Eye (tissue), 1 donor: ENCODE measurements around the gene ACRBP.

Source experiments
- DNase-seq: peaks from one replicate; pipeline ENCODE4 v3.0.0-alpha.2; 2015

Gene ACRBP

GRCh38 chr12:6646276-6647082 is 753 bp downstream of the ACRBP start:
- no peak for DNase-seq

DNA sequence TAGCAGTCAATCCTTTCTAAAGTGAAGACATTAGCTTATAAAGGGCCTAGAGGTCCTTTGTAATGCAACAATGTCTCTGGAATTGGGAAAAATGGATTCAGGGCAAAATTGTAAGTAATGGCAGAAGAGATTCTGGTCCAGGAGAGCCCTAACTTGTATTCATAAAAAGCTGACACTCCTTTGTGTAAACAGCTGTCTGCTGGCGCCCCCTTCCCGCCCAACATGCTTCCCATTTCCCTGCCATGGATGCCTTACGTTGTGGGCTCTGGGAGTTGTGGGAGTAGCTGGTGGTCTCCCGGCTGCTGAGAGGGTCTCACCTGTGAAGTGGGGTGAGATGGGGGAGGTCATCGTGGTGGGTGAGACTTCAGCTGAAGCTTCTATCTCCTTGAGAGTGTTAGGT is 2.3 kb downstream of the ACRBP start:
- DNase-seq, result peak; percentile 58

DNA sequence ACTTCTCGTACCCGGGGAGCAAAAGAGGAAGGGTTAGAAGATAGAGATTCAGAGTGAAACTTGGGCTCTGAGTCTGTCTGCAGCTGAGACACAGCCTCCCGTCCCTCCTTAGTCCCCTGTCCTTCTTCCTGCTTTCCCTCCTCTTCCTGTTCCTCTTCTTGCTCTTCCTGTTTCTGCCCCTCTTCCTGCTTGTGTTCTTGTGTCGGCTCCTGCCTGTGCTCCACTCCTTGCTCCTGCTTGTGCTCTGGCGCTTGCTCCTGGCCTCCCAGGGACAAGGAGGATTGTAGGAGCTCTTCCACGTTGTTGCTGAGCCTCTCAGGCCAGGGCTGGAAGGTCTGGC is 3.0 kb downstream of the ACRBP start:
- DNase-seq, result no peak

GRCh38 chr12:6643569-6644256 is 3.5 kb downstream of the ACRBP start:
- no peak for DNase-seq

- no peak for DNase-seq
Measured at GRCh38 chr12:6641131-6641530, 6.1 kb downstream of the ACRBP start.

GRCh38 chr12:6640497-6640896 is 6.7 kb downstream of the ACRBP start:
- DNase-seq, result no peak

- DNase-seq, result no peak
Measured at GRCh38 chr12:6639151-6639801, 8.0 kb downstream of the ACRBP start.

DNA sequence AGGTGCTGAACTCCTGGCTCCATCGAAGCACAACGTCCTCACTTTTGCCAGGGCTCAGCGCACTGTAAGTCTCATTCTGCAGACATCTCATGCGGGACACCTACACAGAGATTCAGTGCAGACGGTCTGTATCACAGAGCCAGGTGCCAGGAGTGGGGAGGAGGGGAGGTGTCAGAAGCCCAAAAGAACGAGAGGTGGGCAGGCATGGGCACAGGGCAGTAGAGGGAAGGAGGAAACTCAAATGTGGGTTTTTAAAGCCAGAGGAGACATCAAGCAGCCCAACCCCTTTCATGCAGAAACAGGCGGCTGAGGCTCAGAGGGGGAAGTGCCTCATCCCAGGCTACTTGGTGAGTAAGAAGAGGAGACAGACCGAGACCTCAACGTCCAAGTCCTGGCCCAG is 8.9 kb downstream of the ACRBP start:
- no peak for DNase-seq

DNA sequence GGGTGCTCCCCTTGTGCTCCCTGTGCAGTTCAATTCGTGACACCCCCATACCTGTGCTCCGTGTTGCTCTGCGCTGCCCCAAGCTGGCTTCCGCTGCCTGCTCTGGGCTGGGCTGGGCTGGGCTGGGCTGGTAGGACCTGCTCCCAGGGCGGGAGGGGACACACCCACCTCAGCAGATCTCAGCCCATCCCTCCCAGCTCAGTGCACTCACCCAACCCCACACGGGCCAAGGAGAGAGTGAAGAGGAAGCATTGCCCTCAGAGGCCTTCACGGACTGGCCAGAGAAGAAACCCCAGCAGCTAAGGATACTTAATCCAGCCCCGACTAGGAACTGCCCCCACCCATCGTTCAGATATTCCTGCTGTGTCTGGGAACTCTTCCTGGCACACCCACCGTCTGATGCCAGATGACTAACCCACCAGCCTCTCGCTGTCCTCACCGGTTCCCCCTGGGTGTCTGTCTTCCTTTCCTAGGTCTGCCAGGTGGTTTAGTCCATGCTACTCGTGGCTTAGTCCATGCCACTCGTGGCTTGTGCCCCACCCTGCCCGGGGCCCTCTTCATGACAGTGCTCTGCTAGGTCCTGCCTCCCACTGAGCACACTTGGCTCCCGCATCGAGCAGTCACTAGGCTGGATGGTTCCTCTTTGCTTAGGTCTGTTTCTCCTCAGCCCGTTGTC is 11.2 kb downstream of the ACRBP start, which contains the start of gene LPAR5:
LPAR5 (minus strand) TSS at position 104 of the 676 bp plus-strand sequence. CDS start 14,711 bp downstream, outside the sequence.
- no peak for DNase-seq

GRCh38 chr12:6635375-6635855 is 11.8 kb downstream of the ACRBP start:
- DNase-seq, result no peak

DNA sequence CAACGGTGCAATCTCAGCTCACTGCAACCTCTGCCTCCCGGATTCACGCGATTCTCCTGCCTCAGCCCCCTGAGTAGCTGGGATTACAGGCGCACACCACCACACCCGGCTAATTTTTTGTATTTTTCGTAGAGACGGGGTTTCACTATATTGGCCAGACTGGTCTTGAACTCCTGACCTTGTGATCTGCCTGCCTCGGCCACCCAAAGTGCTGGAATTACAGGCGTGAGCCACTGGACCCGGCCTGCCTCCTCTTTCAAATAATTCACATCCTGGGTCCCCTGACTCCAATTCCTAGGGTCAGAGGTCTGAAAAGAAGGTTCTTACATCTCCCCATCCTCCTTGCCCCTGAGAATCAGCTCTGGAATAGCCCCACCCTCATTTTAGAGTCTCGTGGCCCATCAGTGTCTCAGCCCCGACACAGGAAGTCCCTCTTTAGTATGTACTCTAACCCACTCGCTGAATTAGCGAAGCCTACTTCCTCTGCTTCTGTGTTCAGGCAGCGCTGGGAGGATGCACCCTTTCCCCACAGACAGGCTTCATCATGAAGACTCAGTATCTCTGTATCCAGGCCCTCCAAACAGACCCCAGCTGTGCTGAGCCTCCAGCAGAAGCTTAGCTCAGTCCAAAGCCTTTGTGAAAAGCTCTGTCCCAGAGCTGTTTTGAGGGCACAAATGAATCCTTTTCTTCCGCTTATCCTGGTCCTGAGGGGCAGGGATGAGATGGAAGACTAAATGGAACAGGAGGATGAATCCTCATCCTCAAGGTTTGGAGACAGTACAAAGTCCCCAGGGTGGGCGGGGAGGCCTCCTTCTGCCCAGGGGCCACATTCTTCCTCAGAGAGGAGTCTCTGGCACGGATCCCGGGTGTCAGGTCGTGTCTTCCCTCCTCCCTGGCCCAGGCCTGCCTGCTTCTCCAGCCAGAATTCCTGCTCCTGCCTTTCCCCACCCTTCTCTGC is 14.9 kb downstream of the ACRBP start:
- DNase-seq, result peak; percentile 26

- DNase-seq, result no peak
Measured at GRCh38 chr12:6631549-6631961, 15.7 kb downstream of the ACRBP start.

- DNase-seq, result peak; percentile 24
Measured at GRCh38 chr12:6630736-6631135, 16.5 kb downstream of the ACRBP start.

GRCh38 chr12:6627616-6628015 is 19.6 kb downstream of the ACRBP start:
- no peak for DNase-seq

DNA sequence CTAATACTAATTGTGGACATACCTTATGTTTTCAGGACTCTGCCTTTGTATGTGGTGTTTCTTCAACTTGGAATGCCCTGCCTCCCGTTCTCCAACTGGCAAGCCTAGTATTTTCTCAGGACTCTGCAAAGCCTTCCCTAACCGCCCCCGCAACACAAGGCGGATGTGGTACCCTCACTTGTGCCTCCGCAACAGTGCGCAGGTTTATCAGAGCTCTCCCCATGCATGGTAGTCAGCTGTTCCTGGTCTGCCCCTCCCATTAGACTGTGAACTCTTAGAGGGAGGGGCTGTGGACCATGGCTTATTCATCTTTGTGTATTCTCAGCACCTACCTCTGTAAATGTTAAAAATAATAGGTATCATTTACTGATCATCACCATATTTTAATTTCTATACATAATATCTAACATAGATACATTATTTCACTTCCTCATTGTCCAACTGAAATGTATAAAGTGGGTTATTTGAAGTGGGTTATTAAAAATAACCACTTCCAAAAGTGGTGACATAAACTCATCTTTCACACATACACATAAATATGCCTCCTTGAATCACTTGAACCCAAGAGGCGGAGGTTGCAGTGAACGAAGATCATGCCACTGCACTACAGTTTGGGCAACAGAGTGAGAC is 20.5 kb downstream of the ACRBP start:
- no peak for DNase-seq

- no peak for DNase-seq
Measured at GRCh38 chr12:6620885-6621274, 26.4 kb downstream of the ACRBP start.

- peak; percentile 93 for DNase-seq
Measured at GRCh38 chr12:6620137-6620884, 26.9 kb downstream of the ACRBP start.

GRCh38 chr12:6618483-6619225 is 28.6 kb downstream of the ACRBP start:
- DNase-seq, result no peak

DNA sequence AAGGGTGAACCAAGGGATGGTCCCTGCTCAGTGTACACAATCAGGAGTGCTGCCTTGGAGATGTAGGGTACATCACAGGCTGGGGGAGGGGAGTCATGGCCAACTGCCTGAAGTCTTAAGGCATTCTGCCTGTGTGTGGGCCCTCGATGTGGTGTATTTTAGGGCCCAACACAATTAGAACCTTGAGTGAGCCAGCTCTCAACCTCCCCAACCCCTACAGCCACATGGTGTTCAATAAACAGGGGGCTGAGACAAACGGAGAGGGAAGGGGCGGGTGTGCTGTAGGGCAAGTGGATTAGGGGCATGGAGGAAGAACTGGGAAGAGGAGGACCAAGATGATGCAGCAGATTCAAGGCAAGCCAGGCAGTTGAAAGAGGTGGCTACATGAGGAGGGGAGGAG is 31.4 kb downstream of the ACRBP start:
- no peak for DNase-seq
